Measurements from ENCODE around the gene ZNF143. TPM values are rescaled to one million over a fixed set of nuclear protein-coding genes. Genes with fewer than 3 reads are reported as not detected.
A peak's percentile ranks its signal among the peaks of the same experiment; 100 is the strongest.

Gene ZNF143
- total RNA-seq, 2 donors from 2014 or later, result 32.1 to 37.1 TPM

- no peaks in the 10 kb centered on the region for H3K9me3 Mint-ChIP-seq
- peaks cover 0 to 10% of the 10 kb centered on the region in 2 donors for H3K27me3 Mint-ChIP-seq
- H3K4me3 Mint-ChIP-seq, result no peak overlapping the region
- DNase-seq (ENCODE audit: low spot score), result no peak
- no peak for ATAC-seq
- peaks cover 5% of the 10 kb centered on the region for H3K36me3 Mint-ChIP-seq
- H3K4me1 Mint-ChIP-seq (ENCODE audit: low read depth in 2 of 2), result peaks cover 8 to 11% of the 10 kb centered on the region in 2 donors
- H3K27ac Mint-ChIP-seq, result no peak overlapping the region
Measured at GRCh38 chr11:9569588-9570164, 108.9 kb downstream of the ZNF143 start.

DNA sequence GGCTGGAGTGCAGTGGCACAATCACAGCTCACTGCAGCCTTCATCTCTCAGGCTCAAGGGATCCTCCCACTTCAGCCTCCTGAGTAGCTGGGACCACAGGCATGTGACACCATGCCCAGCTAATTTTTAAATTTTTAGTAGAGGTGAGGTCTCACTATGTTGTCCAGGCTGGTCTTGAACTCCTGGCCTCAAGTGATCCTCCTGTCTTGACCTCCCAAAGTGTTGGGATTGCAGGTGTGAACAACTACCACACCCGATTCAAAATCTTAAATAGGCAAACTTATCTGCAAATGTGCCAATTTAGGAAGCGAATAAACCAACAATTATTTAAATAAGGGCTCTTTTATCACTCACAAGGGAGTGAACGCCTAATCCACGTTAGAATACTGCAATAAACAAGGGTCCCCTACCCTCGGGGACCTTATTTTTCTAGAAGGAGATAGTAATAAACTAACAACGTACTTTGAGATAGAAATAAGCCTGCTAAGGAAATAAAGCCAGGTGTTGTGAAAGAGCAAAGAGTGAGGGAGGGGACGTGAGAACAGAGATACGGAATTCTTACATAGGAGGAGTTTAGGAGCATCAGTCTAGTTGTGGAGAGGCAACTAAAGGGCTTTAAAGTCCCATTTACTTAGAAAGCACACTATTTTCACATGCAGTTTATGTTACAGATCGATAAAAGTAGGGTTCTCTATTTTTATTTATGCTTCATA, 109.7 kb downstream of the ZNF143 start:
- peaks cover 0 to 8% of the 10 kb centered on the region in 2 donors for H3K27me3 Mint-ChIP-seq
- peaks cover 16 to 19% of the 10 kb centered on the region in 2 donors for H3K4me1 Mint-ChIP-seq (ENCODE audit: low read depth in 2 of 2)
- ATAC-seq (no peak), DNase-seq (ENCODE audit: low spot score) (no peak)
- peaks cover 13% of the 10 kb centered on the region for H3K36me3 Mint-ChIP-seq
- H3K4me3 Mint-ChIP-seq, result no peak overlapping the region
- no peaks in the 10 kb centered on the region for H3K9me3 Mint-ChIP-seq
- no peak overlapping the region for H3K27ac Mint-ChIP-seq

DNA sequence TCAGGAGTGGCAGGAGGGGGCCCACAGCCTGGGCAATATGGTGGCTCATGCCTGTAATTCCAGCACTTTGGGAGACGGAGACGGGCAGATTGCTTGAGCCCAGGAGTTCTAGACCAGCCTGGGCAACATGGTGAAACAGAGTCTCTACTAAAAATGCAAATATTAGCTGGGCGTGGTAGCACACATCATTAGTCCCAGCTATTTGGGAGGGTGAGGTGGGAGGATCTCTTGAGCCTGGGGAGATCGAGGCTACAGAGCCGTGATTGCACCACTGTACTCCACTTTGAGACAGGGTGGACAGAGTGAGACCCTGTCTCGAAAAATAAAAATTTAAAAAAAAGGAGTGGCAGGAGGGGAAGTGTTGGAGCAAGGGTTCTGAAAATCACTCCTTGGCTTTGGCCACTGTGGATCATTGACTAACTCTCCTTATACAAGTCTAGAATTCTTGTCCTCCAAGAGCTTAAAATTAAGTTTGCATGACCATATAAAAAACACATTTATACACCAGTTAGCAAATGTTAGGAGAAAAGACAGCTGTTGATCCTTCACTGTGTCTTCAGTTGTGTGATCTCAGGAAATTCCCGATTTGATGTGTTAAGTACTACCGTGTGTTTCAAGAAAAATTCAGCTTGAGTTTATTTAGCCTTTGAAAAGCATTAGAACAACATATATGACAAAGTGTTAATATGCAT, 110.4 kb downstream of the ZNF143 start:
- H3K4me3 Mint-ChIP-seq, result peak overlapping the region; percentile 82
- ATAC-seq, result no peak
- H3K4me1 Mint-ChIP-seq (ENCODE audit: low read depth in 2 of 2), result peaks cover 15 to 18% of the 10 kb centered on the region in 2 donors
- no peak for DNase-seq (ENCODE audit: low spot score)
- H3K36me3 Mint-ChIP-seq, result peaks cover 15% of the 10 kb centered on the region
- H3K27me3 Mint-ChIP-seq, result peaks cover 0 to 6% of the 10 kb centered on the region in 2 donors
- H3K27ac Mint-ChIP-seq, result no peak overlapping the region
- no peaks in the 10 kb centered on the region for H3K9me3 Mint-ChIP-seq

DNA sequence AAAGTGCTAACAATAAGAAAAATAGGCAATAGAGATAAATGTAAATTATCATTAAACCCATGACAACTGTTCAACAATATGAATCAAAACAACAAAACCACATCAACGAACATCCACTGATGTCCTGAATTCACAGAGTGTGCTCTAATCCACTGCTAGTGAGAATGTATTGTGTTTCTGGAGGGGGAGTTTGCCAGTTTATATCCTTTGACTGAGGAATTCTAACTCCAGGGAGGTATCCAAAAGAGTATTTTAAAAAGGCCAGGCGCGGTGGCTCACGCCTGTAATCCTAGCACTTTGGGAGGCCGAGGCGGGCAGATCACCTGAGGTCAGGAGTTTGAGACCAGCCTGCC, 110.9 kb downstream of the ZNF143 start:
- H3K4me1 Mint-ChIP-seq (ENCODE audit: low read depth in 2 of 2), result peaks cover 17 to 19% of the 10 kb centered on the region in 2 donors
- H3K27me3 Mint-ChIP-seq, result peaks cover 0 to 6% of the 10 kb centered on the region in 2 donors
- DNase-seq (ENCODE audit: low spot score) (no peak), ATAC-seq (no peak)
- peaks cover 18% of the 10 kb centered on the region for H3K36me3 Mint-ChIP-seq
- peak overlapping the region; percentile 72 to 74 for H3K27ac Mint-ChIP-seq
- H3K4me3 Mint-ChIP-seq, result peak overlapping the region; percentile 82
- no peaks in the 10 kb centered on the region for H3K9me3 Mint-ChIP-seq

- Mint-ChIP-seq H3K9me3 (no peaks in the 10 kb centered on the region), H3K4me3 (peak within 1 kb of the TSS; percentile 82)
- peak; percentile 97 for ATAC-seq
Measured at GRCh38 chr11:9573052-9573774, 112.4 kb downstream of the ZNF143 start, which contains the start of gene WEE1. WEE1 (plus strand) TSS chr11:9573670; CDS start chr11:9573934, 264 bp downstream.

DNA sequence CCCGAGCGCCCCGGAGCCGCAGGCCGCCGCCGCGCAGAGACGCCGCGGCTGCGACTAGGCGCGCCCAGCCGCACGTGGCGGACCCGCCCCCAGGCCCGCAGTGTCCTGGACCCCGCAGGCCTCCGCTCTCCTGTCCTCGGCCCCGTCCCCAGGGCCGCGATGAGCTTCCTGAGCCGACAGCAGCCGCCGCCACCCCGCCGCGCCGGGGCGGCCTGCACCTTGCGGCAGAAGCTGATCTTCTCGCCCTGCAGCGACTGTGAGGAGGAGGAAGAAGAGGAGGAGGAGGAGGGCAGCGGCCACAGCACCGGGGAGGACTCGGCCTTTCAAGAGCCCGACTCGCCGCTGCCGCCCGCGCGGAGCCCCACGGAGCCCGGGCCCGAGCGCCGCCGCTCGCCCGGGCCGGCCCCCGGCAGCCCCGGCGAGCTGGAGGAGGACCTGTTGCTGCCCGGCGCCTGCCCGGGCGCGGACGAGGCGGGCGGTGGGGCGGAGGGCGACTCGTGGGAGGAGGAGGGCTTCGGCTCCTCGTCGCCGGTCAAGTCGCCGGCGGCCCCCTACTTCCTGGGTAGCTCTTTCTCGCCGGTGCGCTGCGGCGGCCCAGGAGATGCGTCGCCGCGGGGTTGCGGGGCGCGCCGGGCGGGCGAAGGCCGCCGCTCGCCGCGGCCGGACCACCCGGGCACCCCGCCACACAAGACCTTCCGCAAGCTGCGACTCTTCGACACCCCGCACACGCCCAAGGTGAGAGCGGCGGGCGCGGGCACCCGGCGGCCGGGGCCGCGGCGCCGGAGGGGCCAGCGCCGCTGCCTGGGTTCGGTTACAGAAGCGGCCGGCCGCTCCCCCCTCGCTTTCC, 113.2 kb downstream of the ZNF143 start:
- Mint-ChIP-seq H3K9me3 (no peaks in the 10 kb centered on the region), H3K27me3 (peaks cover 0 to 6% of the 10 kb centered on the region in 2 donors), H3K36me3 (peaks cover 35% of the 10 kb centered on the region), H3K4me3 (peak overlapping the region; percentile 82), H3K27ac (peak overlapping the region; percentile 76 to 82), H3K4me1 (ENCODE audit: low read depth in 2 of 2) (peaks cover 25 to 39% of the 10 kb centered on the region in 2 donors)
- ATAC-seq (peak in 1 of 2 donors; percentile 59), DNase-seq (ENCODE audit: low spot score) (peak; percentile 65)

More at GRCh38 chr11:9573052-9573774, 112.4 kb downstream of the ZNF143 start, which contains the start of gene WEE1:
- H3K27ac Mint-ChIP-seq, result peak within 1 kb of the TSS; percentile 76 to 82
- peak; percentile 99 for DNase-seq (ENCODE audit: low spot score)
- H3K27me3 Mint-ChIP-seq, result peaks cover 0 to 6% of the 10 kb centered on the region in 2 donors
- H3K4me1 Mint-ChIP-seq (ENCODE audit: low read depth in 2 of 2), result peaks cover 22 to 33% of the 10 kb centered on the region in 2 donors
- peaks cover 27% of the 10 kb centered on the region for H3K36me3 Mint-ChIP-seq

DNA sequence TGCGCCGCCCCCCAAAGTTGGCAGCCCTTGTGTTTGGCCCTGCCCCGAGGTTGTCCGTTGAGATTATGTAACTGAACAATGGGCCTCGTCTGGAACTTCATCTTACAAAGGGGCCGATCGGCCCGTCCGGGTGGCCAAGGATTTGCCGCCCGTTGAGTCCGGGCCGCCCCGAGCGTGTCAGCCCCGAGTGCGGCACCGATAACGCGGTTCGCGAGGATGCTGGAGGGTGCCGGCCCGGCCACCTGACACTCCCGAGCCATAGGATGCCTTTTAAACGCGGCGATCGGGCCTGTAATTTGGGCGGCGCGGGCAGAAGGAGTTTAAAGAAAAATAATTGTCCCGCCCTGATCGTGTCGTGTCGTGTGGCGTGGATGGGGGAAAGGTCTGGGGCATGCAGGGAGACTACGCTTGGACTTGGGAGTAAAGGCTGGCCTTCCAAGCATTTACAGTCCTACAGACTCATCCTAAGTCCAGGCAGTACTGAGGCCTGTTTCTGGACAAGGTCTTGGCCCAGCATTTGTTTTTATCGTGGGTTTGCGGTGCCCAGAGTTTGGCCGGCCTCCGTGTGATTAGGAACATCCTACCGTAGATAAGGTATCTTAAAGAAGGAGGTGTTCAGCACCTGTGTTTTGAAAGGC, 113.9 kb downstream of the ZNF143 start:
- Mint-ChIP-seq H3K27ac (peak overlapping the region; percentile 76 to 82), H3K4me1 (ENCODE audit: low read depth in 2 of 2) (peaks cover 25 to 45% of the 10 kb centered on the region in 2 donors), H3K36me3 (peaks cover 41% of the 10 kb centered on the region), H3K27me3 (peaks cover 0 to 6% of the 10 kb centered on the region in 2 donors), H3K9me3 (no peaks in the 10 kb centered on the region), H3K4me3 (peak overlapping the region; percentile 80)
- ATAC-seq (no peak), DNase-seq (ENCODE audit: low spot score) (no peak)

DNA sequence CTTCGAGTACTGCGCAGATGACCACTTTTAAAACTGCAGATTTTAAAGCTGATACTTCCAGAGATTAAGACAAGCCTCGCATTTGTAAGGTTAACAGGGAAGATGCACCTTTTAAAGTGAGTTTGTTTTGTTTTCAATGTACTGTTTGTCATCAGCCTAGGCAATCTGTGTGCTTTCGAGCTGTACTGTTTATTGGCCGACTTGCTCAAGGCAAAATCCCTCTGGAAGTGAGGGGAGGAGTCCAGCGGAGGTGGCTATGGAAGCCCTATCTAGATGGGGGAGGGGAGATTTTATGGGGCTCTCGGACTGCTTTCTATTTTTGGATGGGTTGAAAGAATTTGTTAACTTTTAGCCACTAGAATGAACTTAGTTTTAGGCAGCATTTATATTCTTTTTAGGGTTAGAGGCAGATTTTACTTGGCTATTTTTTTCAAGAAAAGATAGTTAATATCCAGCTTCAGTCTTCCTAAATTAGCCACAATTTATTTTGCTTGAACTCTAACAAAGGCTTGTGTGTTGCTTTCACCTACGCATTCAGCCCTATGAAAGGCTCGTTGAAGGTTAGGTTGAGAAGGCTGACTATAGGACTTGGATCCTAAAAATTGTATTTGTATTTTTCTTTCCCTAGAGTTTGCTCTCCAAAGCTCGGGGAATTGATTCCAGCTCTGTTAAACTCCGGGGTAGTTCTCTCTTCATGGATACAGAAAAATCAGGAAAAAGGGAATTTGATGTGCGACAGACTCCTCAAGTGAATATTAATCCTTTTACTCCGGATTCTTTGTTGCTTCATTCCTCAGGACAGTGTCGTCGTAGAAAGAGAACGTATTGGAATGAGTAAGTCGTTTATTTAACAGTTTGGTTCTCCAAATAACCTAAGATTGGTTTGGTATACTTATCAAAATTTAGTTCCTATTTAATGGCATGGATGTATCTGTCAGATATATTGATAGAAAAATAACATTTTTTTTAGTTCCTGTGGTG, 114.7 kb downstream of the ZNF143 start:
- peaks cover 44% of the 10 kb centered on the region for H3K36me3 Mint-ChIP-seq
- peaks cover 25 to 45% of the 10 kb centered on the region in 2 donors for H3K4me1 Mint-ChIP-seq (ENCODE audit: low read depth in 2 of 2)

GRCh38 chr11:9576701-9577381, 116.0 kb downstream of the ZNF143 start:
- H3K36me3 Mint-ChIP-seq, result peaks cover 56% of the 10 kb centered on the region
- peaks cover 25 to 45% of the 10 kb centered on the region in 2 donors for H3K4me1 Mint-ChIP-seq (ENCODE audit: low read depth in 2 of 2)
- H3K9me3 Mint-ChIP-seq, result no peaks in the 10 kb centered on the region
- H3K27ac Mint-ChIP-seq, result peak overlapping the region; percentile 70 to 76
- no peaks in the 10 kb centered on the region for H3K27me3 Mint-ChIP-seq
- DNase-seq (ENCODE audit: low spot score), result no peak
- no peak for ATAC-seq
- peak overlapping the region; percentile 80 for H3K4me3 Mint-ChIP-seq

More for the DNA sequence above, 114.7 kb downstream of the ZNF143 start:
- Mint-ChIP-seq H3K9me3 (no peaks in the 10 kb centered on the region), H3K27me3 (peaks cover 0 to 2% of the 10 kb centered on the region in 2 donors), H3K27ac (peak overlapping the region; percentile 76 to 82), H3K4me3 (peak overlapping the region; percentile 80)
- ATAC-seq (no peak), DNase-seq (ENCODE audit: low spot score) (no peak)

DNA sequence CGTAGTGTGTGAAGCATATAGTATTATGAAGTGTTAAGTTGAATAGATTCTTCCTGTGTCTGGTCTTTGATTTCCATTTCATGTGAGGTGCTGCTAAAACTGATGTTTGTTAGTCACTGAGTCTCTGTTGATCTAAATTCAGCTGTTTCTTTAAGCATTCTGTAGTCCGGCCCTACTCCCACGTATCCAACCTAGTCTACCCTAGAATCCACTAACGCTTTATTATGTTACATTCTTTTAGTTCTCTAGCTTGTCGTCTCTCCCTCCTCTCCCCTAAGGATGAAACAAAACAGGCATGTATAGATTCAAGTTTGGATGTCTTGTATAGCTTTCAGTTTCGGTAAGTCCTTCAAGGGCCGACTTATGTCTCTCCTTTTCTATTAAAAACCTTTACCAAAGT, 116.7 kb downstream of the ZNF143 start:
- DNase-seq (ENCODE audit: low spot score) (no peak), ATAC-seq (no peak)
- H3K27me3 Mint-ChIP-seq, result no peaks in the 10 kb centered on the region
- H3K36me3 Mint-ChIP-seq, result peaks cover 62% of the 10 kb centered on the region
- peak overlapping the region; percentile 80 for H3K4me3 Mint-ChIP-seq
- H3K27ac Mint-ChIP-seq, result peak overlapping the region; percentile 70 to 76
- peaks cover 25 to 45% of the 10 kb centered on the region in 2 donors for H3K4me1 Mint-ChIP-seq (ENCODE audit: low read depth in 2 of 2)
- H3K9me3 Mint-ChIP-seq, result no peaks in the 10 kb centered on the region
